Stimulated activated CD4-positive, alpha-beta T cell treated with anti-CD3 and anti-CD28 coated beads, Interleukin-4, amount 100 ng/mL, for 24 hours (primary cell): ENCODE results near the gene RABGAP1L.
"Not testable (repeated sequence)": the region's sequence is repeated elsewhere in the genome, so short reads cannot be mapped to it uniquely, and the experiment has no call there.

Experiments used
- DNase-seq: peaks from one replicate; pipeline ENCODE4 v3.0.0-alpha.2; 2020

Gene RABGAP1L

GRCh38 chr1:174686213-174686612 is 526.9 kb downstream of the RABGAP1L start:
- no peak for DNase-seq

- DNase-seq, result no peak
Measured at GRCh38 chr1:174689524-174689923, 530.2 kb downstream of the RABGAP1L start.

GRCh38 chr1:174690266-174690665 is 530.9 kb downstream of the RABGAP1L start:
- no peak for DNase-seq

- DNase-seq, result no peak
Measured at GRCh38 chr1:174692313-174692712, 533.0 kb downstream of the RABGAP1L start.

- DNase-seq, result no peak
Measured at GRCh38 chr1:174693085-174693484, 533.8 kb downstream of the RABGAP1L start.

- DNase-seq, result not testable (repeated sequence)
Measured at GRCh38 chr1:174693539-174693938, 534.2 kb downstream of the RABGAP1L start.

GRCh38 chr1:174696026-174696821 is 536.9 kb downstream of the RABGAP1L start:
- no peak for DNase-seq

GRCh38 chr1:174700314-174700713 is 541.0 kb downstream of the RABGAP1L start:
- no peak for DNase-seq

GRCh38 chr1:174700775-174701174 is 541.5 kb downstream of the RABGAP1L start:
- no peak for DNase-seq

- DNase-seq, result no peak
Measured at GRCh38 chr1:174701565-174701964, 542.2 kb downstream of the RABGAP1L start.

- no peak for DNase-seq
Measured at GRCh38 chr1:174702011-174702410, 542.7 kb downstream of the RABGAP1L start.

- DNase-seq, result no peak
Measured at GRCh38 chr1:174703309-174703708, 544.0 kb downstream of the RABGAP1L start.

- no peak for DNase-seq
Measured at GRCh38 chr1:174704300-174704699, 545.0 kb downstream of the RABGAP1L start.

GRCh38 chr1:174710868-174711845 is 551.8 kb downstream of the RABGAP1L start:
- no peak for DNase-seq

GRCh38 chr1:174711848-174712247 is 552.5 kb downstream of the RABGAP1L start:
- DNase-seq, result not testable (repeated sequence)

GRCh38 chr1:174712541-174712940 is 553.2 kb downstream of the RABGAP1L start:
- DNase-seq, result no peak

- DNase-seq, result no peak
Measured at GRCh38 chr1:174713796-174714195, 554.5 kb downstream of the RABGAP1L start.

GRCh38 chr1:174719194-174719593 is 559.9 kb downstream of the RABGAP1L start:
- no peak for DNase-seq

GRCh38 chr1:174720618-174721017 is 561.3 kb downstream of the RABGAP1L start:
- no peak for DNase-seq

GRCh38 chr1:174721246-174721645 is 561.9 kb downstream of the RABGAP1L start:
- DNase-seq, result no peak

- no peak for DNase-seq
Measured at GRCh38 chr1:174723816-174724215, 564.5 kb downstream of the RABGAP1L start.

- DNase-seq, result no peak
Measured at GRCh38 chr1:174724219-174724618, 564.9 kb downstream of the RABGAP1L start.

GRCh38 chr1:174726167-174726879 is 567.0 kb downstream of the RABGAP1L start:
- no peak for DNase-seq
